H9 (cell line): ENCODE measurements around the gene PTCD2. TPM values are rescaled to one million over a fixed set of nuclear protein-coding genes. Genes with fewer than 3 reads are reported as not detected.
A peak's percentile ranks its signal among the peaks of the same experiment; 100 is the strongest.

ENCODE experiments used
- DNase-seq: peaks from one replicate; pipeline ENCODE4 v3.0.0-alpha.2; 2017
- H2AFZ ChIP-seq: one replicate; pipeline ENCODE4 v1.6.1; 2013; ENCODE audit warnings: mild to moderate bottlenecking, low read length, control low read depth, moderate library complexity
- H2AK5ac ChIP-seq: 2 replicates; pipeline ENCODE4 v1.6.1; 2013; ENCODE audit warnings: low read length, control low read depth, mixed read lengths; ENCODE audit not compliant: insufficient read length
- H2BK120ac ChIP-seq: one replicate; pipeline ENCODE4 v1.6.1; 2013; ENCODE audit warnings: low read depth, mild to moderate bottlenecking, low read length, control low read depth, inconsistent platforms; ENCODE audit not compliant: poor library complexity, severe bottlenecking
- H2BK12ac ChIP-seq: 2 replicates; pipeline ENCODE4 v1.6.1; 2013; ENCODE audit warnings: low read length, control low read depth, mixed read lengths, low read depth; ENCODE audit not compliant: insufficient read length
- H2BK15ac ChIP-seq: 2 replicates; pipeline ENCODE4 v1.6.1; 2013; ENCODE audit warnings: low read depth, low read length, control low read depth
- H2BK20ac ChIP-seq: one replicate; pipeline ENCODE4 v1.6.1; 2013; ENCODE audit warnings: low read depth, mild to moderate bottlenecking, low read length, control low read depth, inconsistent platforms; ENCODE audit not compliant: poor library complexity, severe bottlenecking
- H2BK5ac ChIP-seq: 2 replicates; pipeline ENCODE4 v1.6.1; 2013; ENCODE audit warnings: low read length, control low read depth, mixed read lengths; ENCODE audit not compliant: insufficient read length
- H3K14ac ChIP-seq: 2 replicates; pipeline ENCODE4 v1.6.1; 2013; ENCODE audit warnings: low read length, control low read depth; ENCODE audit not compliant: insufficient read depth
- H3K18ac ChIP-seq: 2 replicates; pipeline ENCODE4 v1.6.1; 2013; ENCODE audit warnings: low read depth, mild to moderate bottlenecking, mixed read lengths, low read length, control low read depth; ENCODE audit not compliant: insufficient read length
- H3K23ac ChIP-seq: 2 replicates; pipeline ENCODE4 v1.6.1; 2013; ENCODE audit warnings: low read length, control low read depth, mixed read lengths, low read depth; ENCODE audit not compliant: insufficient read length
- H3K23me2 ChIP-seq: 2 replicates; pipeline ENCODE4 v1.6.1; 2013; ENCODE audit warnings: low read depth, mild to moderate bottlenecking, mixed read lengths, low read length, control low read depth; ENCODE audit not compliant: insufficient read length, poor library complexity, severe bottlenecking
- H3K27ac ChIP-seq: 2 replicates; pipeline ENCODE4 v1.5.1; 2013; ENCODE audit warnings: low read length, control low read depth, mixed read lengths, low read depth; ENCODE audit not compliant: insufficient read length
- H3K27me3 ChIP-seq: 2 replicates; pipeline ENCODE4 v1.6.1; 2013; ENCODE audit warnings: low read length, control low read depth, inconsistent platforms; ENCODE audit not compliant: insufficient read depth
- H3K4ac ChIP-seq: 2 replicates; pipeline ENCODE4 v1.6.1; 2013; ENCODE audit warnings: low read depth, mild to moderate bottlenecking, control low read depth, inconsistent platforms, low read length, moderate library complexity
- H3K4me1 ChIP-seq: 2 replicates; pipeline ENCODE4 v1.6.1; 2013; ENCODE audit warnings: low read length, control low read depth, inconsistent platforms; ENCODE audit not compliant: insufficient read depth
- H3K4me2 ChIP-seq: 2 replicates; pipeline ENCODE4 v1.6.1; 2013; ENCODE audit warnings: low read length, control low read depth, mixed read lengths; ENCODE audit not compliant: insufficient read length, insufficient read depth
- H3K56ac ChIP-seq: 2 replicates; pipeline ENCODE4 v1.6.1; 2013; ENCODE audit warnings: low read depth, mild to moderate bottlenecking, mixed read lengths, low read length, control low read depth; ENCODE audit not compliant: insufficient read length
- H3K79me1 ChIP-seq: 2 replicates; pipeline ENCODE4 v1.6.1; 2013; ENCODE audit warnings: low read depth, mild to moderate bottlenecking, moderate library complexity, low read length, control low read depth, inconsistent platforms; ENCODE audit not compliant: insufficient read depth, poor library complexity, severe bottlenecking
- H3K79me2 ChIP-seq: 2 replicates; pipeline ENCODE4 v1.6.1; 2013; ENCODE audit warnings: low read length, control low read depth, inconsistent platforms; ENCODE audit not compliant: insufficient read depth
- H3K9ac ChIP-seq: 2 replicates; pipeline ENCODE4 v1.6.1; 2013; ENCODE audit warnings: low read length, control low read depth, mixed read lengths; ENCODE audit not compliant: insufficient read length; ENCODE audit errors: extremely low read depth
- H3K9me3 ChIP-seq: one replicate; pipeline ENCODE4 v1.6.1; 2013; ENCODE audit warnings: low read depth, low read length, inconsistent platforms; ENCODE audit not compliant: control insufficient read depth
- H3T11ph ChIP-seq: one replicate; pipeline ENCODE4 v1.6.1; 2013; ENCODE audit warnings: mild to moderate bottlenecking, low read length, control low read depth, inconsistent platforms
- H4K20me1 ChIP-seq: one replicate; pipeline ENCODE4 v1.6.1; 2013; ENCODE audit not compliant: control insufficient read depth, insufficient read length, insufficient read depth
- H4K5ac ChIP-seq: 2 replicates; pipeline ENCODE4 v1.6.1; 2013; ENCODE audit warnings: low read depth, mild to moderate bottlenecking, mixed read lengths, low read length, control low read depth; ENCODE audit not compliant: insufficient read length
- H4K8ac ChIP-seq: replicated peaks from 2 replicates; pipeline ENCODE4 v1.6.1; 2013; ENCODE audit warnings: low read length, control low read depth, mixed read lengths, low read depth; ENCODE audit not compliant: insufficient read length
- H4K91ac ChIP-seq: 2 replicates; pipeline ENCODE4 v1.6.1; 2013; ENCODE audit warnings: low read depth, mild to moderate bottlenecking, moderate library complexity, mixed read lengths, low read length, control low read depth; ENCODE audit not compliant: insufficient read length
- H3K27ac Mint-ChIP-seq, 3 experiments: 2 replicates in 2 of 3; 3 replicates in 1 of 3; pipeline ENCODE4 v1.8.0; 2020 to 2021; ENCODE audit warnings: mixed read lengths in 3 of 3, mild to moderate bottlenecking in 1 of 3, moderate library complexity in 1 of 3
- H3K27me3 Mint-ChIP-seq: 2 replicates; pipeline ENCODE4 v1.8.0; 2021; ENCODE audit warnings: low read depth, mild to moderate bottlenecking, moderate library complexity, mixed read lengths
- H3K36me3 Mint-ChIP-seq, 3 experiments: 2 replicates in 2 of 3; 3 replicates in 1 of 3; pipeline ENCODE4 v1.8.0; 2020 to 2021; ENCODE audit warnings: low read depth in 3 of 3, mixed read lengths in 3 of 3; ENCODE audit not compliant: insufficient read depth in 1 of 3
- H3K4me1 Mint-ChIP-seq, 2 experiments: 2 replicates each; pipeline ENCODE4 v1.8.0; 2020; ENCODE audit warnings: mixed read lengths in 2 of 2
- H3K4me3 Mint-ChIP-seq, 2 experiments: 2 replicates in 1 of 2; 3 replicates in 1 of 2; pipeline ENCODE4 v1.8.0; 2020 to 2021; ENCODE audit warnings: mild to moderate bottlenecking in 2 of 2, mixed read lengths in 2 of 2, moderate library complexity in 1 of 2
- H3K9me3 Mint-ChIP-seq, 2 experiments: 2 replicates in 1 of 2; 3 replicates in 1 of 2; pipeline ENCODE4 v1.8.0; 2020; ENCODE audit warnings: mild to moderate bottlenecking in 2 of 2, mixed read lengths in 2 of 2, moderate library complexity in 1 of 2
- CTCF ChIP-seq: fragments of 200-600 bp; sonication (generic); conservative IDR thresholded peaks from 3 replicates; pipeline ENCODE4 v1.8.0; 2021; ENCODE audit warnings: antibody characterized with exemption, mild to moderate bottlenecking
- WGBS: extraction: QIAGEN DNeasy Blood & Tissue Kit; methylation state at CpG from one replicate; pipeline ENCODE4 v1.1.7; 2013; ENCODE audit warnings: missing lambda C conversion rate, low lambda C conversion rate, mixed read lengths; ENCODE audit not compliant: insufficient read length; ENCODE audit errors: extremely low coverage; 5-methylcytosine and 5-hydroxymethylcytosine counted together
- total RNA-seq: library from RNA; stranded (reverse); gene quantifications from 2 replicates; pipeline ENCODE4 v1.2.1, GENCODE V29; 2021

The PTCD2 gene
- total RNA-seq, 1 experiment from 2014 or later, result 12.7 TPM

GRCh38 chr5:72305194-72306142 lies 14.7 kb upstream of the PTCD2 start:
- H3K9me3 ChIP-seq, result no peaks in the 10 kb centered on the region
- H2BK15ac ChIP-seq, result no peak overlapping the region
- H3K4me2 ChIP-seq, result no peak overlapping the region
- no peak overlapping the region for H2BK5ac ChIP-seq
- peaks cover 3% of the 10 kb centered on the region for H3K79me1 ChIP-seq
- H2BK20ac ChIP-seq, result no peak overlapping the region
- H3K4ac ChIP-seq, result no peak overlapping the region
- no peak overlapping the region for H3K23ac ChIP-seq
- no peak overlapping the region for H3K27ac ChIP-seq
- H3K9ac ChIP-seq, result no peak overlapping the region
- H3K79me2 ChIP-seq, result peaks cover 7% of the 10 kb centered on the region; the same call in 1 of the 2 replicates
- peaks cover 13% of the 10 kb centered on the region; the same call in 1 of the 2 replicates for H3K4me1 ChIP-seq
- Mint-ChIP-seq H3K27me3 (no peaks in the 10 kb centered on the region), H3K4me1 (peaks cover 50 to 57% of the 10 kb centered on the region in 2 experiments), H3K4me3 (no peak overlapping the region), H3K27ac (peak overlapping the region; percentile 82 to 94 (median 87)), H3K36me3 (peaks cover 7 to 32% (median 18%) of the 10 kb centered on the region in 3 experiments; a peak in 6 of 7 replicates), H3K9me3 (no peaks in the 10 kb centered on the region; a peak in 1 of 5 replicates)
- no peak for DNase-seq
- no peak overlapping the region for H2AK5ac ChIP-seq
- no peak overlapping the region for H2BK12ac ChIP-seq
- H4K5ac ChIP-seq, result no peak overlapping the region
- H4K8ac ChIP-seq, result no peak overlapping the region
- H3K56ac ChIP-seq, result no peak overlapping the region
- no peak for TF ChIP-seq CTCF
- H2AFZ ChIP-seq, result no peak overlapping the region
- H2BK120ac ChIP-seq, result no peak overlapping the region
- no CpG with 5 or more reads among the region's 2 CpGs for WGBS
- H4K91ac ChIP-seq, result no peak overlapping the region
- no peak overlapping the region for H3K14ac ChIP-seq
- no peak overlapping the region for H3T11ph ChIP-seq
- H4K20me1 ChIP-seq, result no peaks in the 10 kb centered on the region
- H3K18ac ChIP-seq, result no peak overlapping the region
- no peaks in the 10 kb centered on the region for H3K23me2 ChIP-seq
- H3K27me3 ChIP-seq, result no peaks in the 10 kb centered on the region
